IMR-90 (cell line): ENCODE data around the gene KLK11. TPM values are rescaled to one million over a fixed set of nuclear protein-coding genes. Genes with fewer than 3 reads are reported as not detected.

Experiments
- ATAC-seq: fragments of 200-7000 bp; cut with Tn5 transposase; 2 replicates; pipeline ENCODE4 v1.9.1; 2020; ENCODE audit warnings: low read depth, mild to moderate bottlenecking, moderate library complexity
- BruUV-seq: library from RNA; stranded (reverse); fragments of 400-500 nt; replicated peaks from 2 replicates; lab custom pipeline; 2021; lab: Mats Ljungman, UMichigan
- CTCF ChIA-PET: fragments of 300-600 bp; formaldehyde crosslinking; extraction: SDS; loops from one replicate; lab custom pipeline; 2021; ENCODE audit warnings: antibody characterized with exemption; lab: Yijun Ruan, JAX
- POLR2A ChIA-PET: fragments of 300-600 bp; sonication (Branson Sonifier 250); formaldehyde crosslinking; loops from one replicate; lab custom pipeline; 2022; ENCODE audit warnings: antibody characterized with exemption; ENCODE audit not compliant: unreplicated experiment; lab: Charles Lee
- DNase-seq: peaks from one replicate; pipeline ENCODE4 v3.0.0; 2013
- H2AFZ ChIP-seq: replicated peaks from 2 replicates; pipeline ENCODE3; 2013; ENCODE audit warnings: low read length, mild to moderate bottlenecking; ENCODE audit not compliant: poor library complexity
- H2AK5ac ChIP-seq: 2 replicates; pipeline ENCODE4 v1.6.1; 2013; ENCODE audit warnings: low read depth, low read length, inconsistent platforms
- H2AK9ac ChIP-seq: replicated peaks from 2 replicates; pipeline ENCODE3; 2013; ENCODE audit warnings: mild to moderate bottlenecking, low read depth, low read length, moderate library complexity; ENCODE audit not compliant: poor library complexity
- H2BK120ac ChIP-seq: 2 replicates; pipeline ENCODE4 v1.6.1; 2013; ENCODE audit warnings: low read depth, low read length, inconsistent platforms
- H2BK15ac ChIP-seq: 3 replicates; pipeline ENCODE4 v1.6.1; 2013; ENCODE audit warnings: low read depth, low read length, inconsistent platforms
- H2BK20ac ChIP-seq: 2 replicates; pipeline ENCODE4 v1.6.1; 2013; ENCODE audit warnings: low read depth, mild to moderate bottlenecking, inconsistent platforms, low read length, moderate library complexity
- H2BK5ac ChIP-seq: 2 replicates; pipeline ENCODE4 v1.6.1; 2013; ENCODE audit warnings: mild to moderate bottlenecking, low read depth, low read length, inconsistent platforms; ENCODE audit not compliant: poor library complexity, severe bottlenecking
- H3K14ac ChIP-seq: replicated peaks from 2 replicates; pipeline ENCODE4 v1.6.1; 2013; ENCODE audit warnings: low read depth, low read length, inconsistent platforms
- H3K18ac ChIP-seq: 2 replicates; pipeline ENCODE4 v1.6.1; 2013; ENCODE audit warnings: low read depth, low read length, control low read depth
- H3K23ac ChIP-seq: 2 replicates; pipeline ENCODE4 v1.6.1; 2013; ENCODE audit warnings: low read depth, low read length, inconsistent platforms
- H3K27ac ChIP-seq: 2 replicates; pipeline ENCODE4 v1.5.1; 2013; ENCODE audit warnings: mild to moderate bottlenecking, control low read depth, low read length; ENCODE audit not compliant: insufficient read depth
- H3K27me3 ChIP-seq: 2 replicates; pipeline ENCODE4 v1.6.1; 2013; ENCODE audit warnings: low read length; ENCODE audit not compliant: control insufficient read depth, insufficient read depth
- H3K36me3 ChIP-seq: 2 replicates; pipeline ENCODE4 v1.6.1; 2013; ENCODE audit warnings: low read length, mixed read lengths; ENCODE audit not compliant: control insufficient read depth, insufficient read depth
- H3K4ac ChIP-seq: 2 replicates; pipeline ENCODE4 v1.6.1; 2013; ENCODE audit warnings: low read depth, low read length, inconsistent platforms
- H3K4me1 ChIP-seq: 2 replicates; pipeline ENCODE4 v1.6.1; 2013; ENCODE audit warnings: low read length, mixed read lengths; ENCODE audit not compliant: control insufficient read depth, insufficient read depth
- H3K4me2 ChIP-seq: 2 replicates; pipeline ENCODE4 v1.6.1; 2013; ENCODE audit warnings: low read depth, mild to moderate bottlenecking, control low read depth, low read length, moderate library complexity
- H3K4me3 ChIP-seq: 2 replicates; pipeline ENCODE4 v1.5.1; 2013; ENCODE audit warnings: low read depth, mild to moderate bottlenecking, control low read depth, low read length, moderate library complexity; ENCODE audit not compliant: insufficient read depth
- H3K56ac ChIP-seq: 2 replicates; pipeline ENCODE4 v1.6.1; 2013; ENCODE audit warnings: low read length, inconsistent platforms; ENCODE audit not compliant: insufficient read depth; ENCODE audit errors: extremely low read depth
- H3K79me1 ChIP-seq, 2 experiments: 2 replicates each; pipeline ENCODE4 v1.6.1; 2013; ENCODE audit warnings: low read length in 2 of 2, inconsistent platforms in 1 of 2, low read depth in 1 of 2
- H3K9ac ChIP-seq: 2 replicates; pipeline ENCODE4 v1.6.1; 2013; ENCODE audit warnings: low read depth, low read length, control low read depth
- H3K9me1 ChIP-seq: 2 replicates; pipeline ENCODE4 v1.6.1; 2013; ENCODE audit warnings: low read length, inconsistent platforms; ENCODE audit not compliant: insufficient read depth
- H3K9me3 ChIP-seq: 2 replicates; pipeline ENCODE4 v1.6.1; 2013; ENCODE audit warnings: low read length; ENCODE audit not compliant: control insufficient read depth, insufficient read depth
- H4K20me1 ChIP-seq: 2 replicates; pipeline ENCODE4 v1.6.1; 2013; ENCODE audit warnings: low read length, inconsistent platforms; ENCODE audit not compliant: insufficient read depth
- H4K5ac ChIP-seq: 2 replicates; pipeline ENCODE4 v1.6.1; 2013; ENCODE audit warnings: mild to moderate bottlenecking, low read depth, low read length, control low read depth
- H4K8ac ChIP-seq, 2 experiments: 2 replicates each; pipeline ENCODE4 v1.6.1; 2013; ENCODE audit warnings: low read depth in 2 of 2, low read length in 2 of 2, control low read depth in 1 of 2, inconsistent platforms in 1 of 2
- H4K91ac ChIP-seq: 2 replicates; pipeline ENCODE4 v1.6.1; 2013; ENCODE audit warnings: low read depth, low read length, inconsistent platforms; ENCODE audit not compliant: insufficient read depth
- CEBPB ChIP-seq: IDR thresholded peaks from 2 replicates; pipeline ENCODE4 v1.6.1; 2012; ENCODE audit warnings: low read depth, low read length, improper control_type of control experiment
- CHD1 ChIP-seq: IDR thresholded peaks from 2 replicates; pipeline ENCODE4 v1.6.1; 2012; ENCODE audit warnings: low read depth, low read length, improper control_type of control experiment
- FOS ChIP-seq: fragments of 150-350 bp; IDR thresholded peaks from 2 replicates; pipeline ENCODE4 v1.6.1; 2016; ENCODE audit warnings: low read depth, low read length
- MAFK ChIP-seq: IDR thresholded peaks from 2 replicates; pipeline ENCODE4 v1.6.1; 2012; ENCODE audit warnings: low read depth, low read length, improper control_type of control experiment
- NFE2L2 ChIP-seq: fragments of 150-350 bp; IDR thresholded peaks from 2 replicates; pipeline ENCODE4 v1.6.1; 2016; ENCODE audit warnings: low read depth, mild to moderate bottlenecking, low read length
- WGBS, 2 experiments: methylation state at CpG; one replicate each; pipeline versions ENCODE4 v1.1.5 to v1.1.7; 2013; ENCODE audit warnings: missing lambda C conversion rate in 2 of 2; ENCODE audit not compliant: insufficient read length in 1 of 2; ENCODE audit errors: extremely low coverage in 2 of 2; 5-methylcytosine and 5-hydroxymethylcytosine counted together
- dilution Hi-C: fragments of 300-500 bp; cut with HindIII; formaldehyde crosslinking; loops from one replicate; pipeline ENCODE4 v1.14.3; 2018; ENCODE audit warnings: low sequenced_read_pairs; ENCODE audit not compliant: unreplicated experiment
- in situ Hi-C: fragments of 300-500 bp; cut with MboI; formaldehyde crosslinking; loops from 3 replicates; pipeline ENCODE4 v1.14.3; 2019; ENCODE audit warnings: low sequenced_read_pairs, inconsistent platforms, mixed read lengths
- intact Hi-C: fragments of 100-400 bp; cut with micrococcal nuclease; formaldehyde crosslinking; loops from 2 replicates; pipeline ENCODE4 v1.10.0; 2022
- polyA plus RNA-seq, 3 experiments: library from polyadenylated mRNA; depleted of rRNA; stranded (reverse); fragments of >200 nt; gene quantifications; 2 replicates each; pipeline ENCODE4 v1.2.3, GENCODE V29; 2012; ENCODE audit warnings: low replicate concordance in 1 of 3
- total RNA-seq: library from RNA; depleted of rRNA; stranded (reverse); fragments of >200 nt; gene quantifications from 2 replicates; pipeline ENCODE4 v1.2.3, GENCODE V29; 2012
- TF ChIP-seq, protein P1 (sequence below): fragments of 150-350 bp; IDR thresholded peaks from 2 replicates; pipeline ENCODE4 v1.6.1; 2017; ENCODE audit warnings: mild to moderate bottlenecking, antibody characterized with exemption, low read length, low read depth
- TF ChIP-seq, protein P2 (sequence below): fragments of 150-350 bp; IDR thresholded peaks from 2 replicates; pipeline ENCODE4 v1.6.1; 2016; ENCODE audit warnings: low read depth, mild to moderate bottlenecking, low read length, moderate library complexity, borderline replicate concordance

KLK11 gene
- total and polyA plus RNA-seq, 2 of the 4 experiments (the other 2 are of a cell fraction): not detected

DNA sequence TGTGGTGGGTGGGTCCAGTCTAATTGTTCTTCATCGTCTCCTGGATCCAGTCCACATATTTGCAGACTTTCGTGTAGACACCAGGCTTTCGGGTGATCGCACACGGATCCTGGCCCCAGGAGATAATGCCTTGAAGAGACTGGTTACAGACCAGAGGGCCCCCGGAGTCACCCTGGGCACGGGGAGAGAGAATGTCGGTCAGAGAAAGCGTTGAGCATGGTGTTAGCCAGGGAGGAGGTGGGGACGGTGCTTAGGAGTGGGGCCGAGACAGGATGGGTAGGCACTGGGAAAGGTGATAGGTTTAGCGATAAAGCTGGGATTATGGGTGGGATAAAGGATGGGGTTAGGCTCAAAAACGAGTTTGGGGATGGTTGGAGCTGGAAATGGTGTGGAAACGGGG is 3.9 kb downstream of the KLK11 start:
- no peaks in the 10 kb centered on the region for H4K20me1 ChIP-seq
- H2BK20ac ChIP-seq: no peak overlapping the region
- intact Hi-C loops: no loop called here
- H2AK9ac ChIP-seq: no peak overlapping the region
- H3K4me1 ChIP-seq: no peaks in the 10 kb centered on the region
- no peak overlapping the region for H2AFZ ChIP-seq
- WGBS, 2 experiments: 34% methylated on average over 5 of the region's 14 CpGs; no CpG with 5 or more reads in 1 of the 2 experiments
- no peak overlapping the region for H2AK5ac ChIP-seq
- no peaks in the 10 kb centered on the region for H3K9me3 ChIP-seq
- no peaks in the 10 kb centered on the region for H3K9me1 ChIP-seq
- TF ChIP-seq CEBPB (no peak), FOS (no peak), MAFK (no peak), NFE2L2 (no peak), CHD1 (no peak)
- TF ChIP-seq, protein P1, sequence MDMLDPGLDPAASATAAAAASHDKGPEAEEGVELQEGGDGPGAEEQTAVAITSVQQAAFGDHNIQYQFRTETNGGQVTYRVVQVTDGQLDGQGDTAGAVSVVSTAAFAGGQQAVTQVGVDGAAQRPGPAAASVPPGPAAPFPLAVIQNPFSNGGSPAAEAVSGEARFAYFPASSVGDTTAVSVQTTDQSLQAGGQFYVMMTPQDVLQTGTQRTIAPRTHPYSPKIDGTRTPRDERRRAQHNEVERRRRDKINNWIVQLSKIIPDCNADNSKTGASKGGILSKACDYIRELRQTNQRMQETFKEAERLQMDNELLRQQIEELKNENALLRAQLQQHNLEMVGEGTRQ: no peak
- TF ChIP-seq, protein P2, sequence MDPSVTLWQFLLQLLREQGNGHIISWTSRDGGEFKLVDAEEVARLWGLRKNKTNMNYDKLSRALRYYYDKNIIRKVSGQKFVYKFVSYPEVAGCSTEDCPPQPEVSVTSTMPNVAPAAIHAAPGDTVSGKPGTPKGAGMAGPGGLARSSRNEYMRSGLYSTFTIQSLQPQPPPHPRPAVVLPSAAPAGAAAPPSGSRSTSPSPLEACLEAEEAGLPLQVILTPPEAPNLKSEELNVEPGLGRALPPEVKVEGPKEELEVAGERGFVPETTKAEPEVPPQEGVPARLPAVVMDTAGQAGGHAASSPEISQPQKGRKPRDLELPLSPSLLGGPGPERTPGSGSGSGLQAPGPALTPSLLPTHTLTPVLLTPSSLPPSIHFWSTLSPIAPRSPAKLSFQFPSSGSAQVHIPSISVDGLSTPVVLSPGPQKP: no peak
- no peak overlapping the region for H4K91ac ChIP-seq
- dilution Hi-C loops: no loop called here
- H4K8ac ChIP-seq: no peak overlapping the region
- H2BK120ac ChIP-seq: no peak overlapping the region
- ChIA-PET CTCF (no interaction called here), POLR2A (no interaction called here)
- no peak overlapping the region for H2BK5ac ChIP-seq
- H3K27me3 ChIP-seq: peaks cover 15% of the 10 kb centered on the region
- H3K4ac ChIP-seq: no peak overlapping the region
- no peak overlapping the region for H2BK15ac ChIP-seq
- no peak overlapping the region for H4K5ac ChIP-seq
- H3K9ac ChIP-seq: no peak overlapping the region
- no peak overlapping the region for H3K27ac ChIP-seq
- no peak for ATAC-seq
- H3K36me3 ChIP-seq: no peaks in the 10 kb centered on the region
- H3K56ac ChIP-seq: no peak overlapping the region
- in situ Hi-C loops: no loop called here
- H3K4me3 ChIP-seq: no peak overlapping the region
- BruUV-seq: no TSS peak
- DNase-seq: no peak
- H3K79me1 ChIP-seq: no peaks in the 10 kb centered on the region
- no peak overlapping the region for H3K23ac ChIP-seq
- no peak overlapping the region for H3K14ac ChIP-seq
- no peak overlapping the region for H3K18ac ChIP-seq
- no peak overlapping the region for H3K4me2 ChIP-seq
